Activated CD8-positive, alpha-beta memory T cell treated with anti-CD3 and anti-CD28 coated beads, Interleukin-2, amount 50 U/mL, for 1 hour (primary cell): ENCODE measurements around the gene TRPM1.

Experiments
- DNase-seq: peaks from one replicate; pipeline ENCODE4 v3.0.0-alpha.2; 2020; ENCODE audit errors: extremely low read depth

TRPM1 gene

GRCh38 chr15:31049682-31050615, 51.6 kb downstream of the TRPM1 start:
- no peak for DNase-seq

GRCh38 chr15:31049111-31049510, 52.4 kb downstream of the TRPM1 start:
- DNase-seq = no peak

GRCh38 chr15:31047437-31047836, 54.1 kb downstream of the TRPM1 start:
- no peak for DNase-seq

GRCh38 chr15:31046759-31047359, 54.7 kb downstream of the TRPM1 start:
- DNase-seq = no peak

- DNase-seq = no peak
Measured at GRCh38 chr15:31045606-31046005, 55.9 kb downstream of the TRPM1 start.

- no peak for DNase-seq
Measured at GRCh38 chr15:31042751-31043150, 58.8 kb downstream of the TRPM1 start.

GRCh38 chr15:31041610-31042009, 59.9 kb downstream of the TRPM1 start:
- no peak for DNase-seq

GRCh38 chr15:31040611-31041010, 60.9 kb downstream of the TRPM1 start:
- no peak for DNase-seq

GRCh38 chr15:31039961-31040360, 61.6 kb downstream of the TRPM1 start:
- no peak for DNase-seq

GRCh38 chr15:31037731-31038477, 63.6 kb downstream of the TRPM1 start:
- no peak for DNase-seq

- no peak for DNase-seq
Measured at GRCh38 chr15:31036783-31037182, 64.7 kb downstream of the TRPM1 start.

- no peak for DNase-seq
Measured at GRCh38 chr15:31035610-31036009, 65.9 kb downstream of the TRPM1 start.

GRCh38 chr15:31034152-31034551, 67.4 kb downstream of the TRPM1 start:
- DNase-seq = no peak

GRCh38 chr15:31032961-31033371, 68.6 kb downstream of the TRPM1 start:
- no peak for DNase-seq

GRCh38 chr15:31031471-31032067, 70.0 kb downstream of the TRPM1 start:
- no peak for DNase-seq

- DNase-seq = no peak
Measured at GRCh38 chr15:31027910-31028578, 73.5 kb downstream of the TRPM1 start.

GRCh38 chr15:31025996-31026395, 75.5 kb downstream of the TRPM1 start:
- no peak for DNase-seq

GRCh38 chr15:31024979-31025378, 76.5 kb downstream of the TRPM1 start:
- DNase-seq = no peak

- DNase-seq = no peak
Measured at GRCh38 chr15:31024330-31024729, 77.2 kb downstream of the TRPM1 start.

- no peak for DNase-seq
Measured at GRCh38 chr15:31023841-31024240, 77.7 kb downstream of the TRPM1 start.

GRCh38 chr15:31021067-31021665, 80.4 kb downstream of the TRPM1 start:
- DNase-seq = no peak
